GM12872 (cell line): ENCODE measurements around the gene OR2K2.

Experiments used
- CTCF ChIP-seq: IDR thresholded peaks from 3 replicates; pipeline ENCODE4 v1.5.1; 2011; ENCODE audit warnings: low read depth, mild to moderate bottlenecking, low read length, moderate library complexity; ENCODE audit not compliant: insufficient read depth

OR2K2 gene

DNA sequence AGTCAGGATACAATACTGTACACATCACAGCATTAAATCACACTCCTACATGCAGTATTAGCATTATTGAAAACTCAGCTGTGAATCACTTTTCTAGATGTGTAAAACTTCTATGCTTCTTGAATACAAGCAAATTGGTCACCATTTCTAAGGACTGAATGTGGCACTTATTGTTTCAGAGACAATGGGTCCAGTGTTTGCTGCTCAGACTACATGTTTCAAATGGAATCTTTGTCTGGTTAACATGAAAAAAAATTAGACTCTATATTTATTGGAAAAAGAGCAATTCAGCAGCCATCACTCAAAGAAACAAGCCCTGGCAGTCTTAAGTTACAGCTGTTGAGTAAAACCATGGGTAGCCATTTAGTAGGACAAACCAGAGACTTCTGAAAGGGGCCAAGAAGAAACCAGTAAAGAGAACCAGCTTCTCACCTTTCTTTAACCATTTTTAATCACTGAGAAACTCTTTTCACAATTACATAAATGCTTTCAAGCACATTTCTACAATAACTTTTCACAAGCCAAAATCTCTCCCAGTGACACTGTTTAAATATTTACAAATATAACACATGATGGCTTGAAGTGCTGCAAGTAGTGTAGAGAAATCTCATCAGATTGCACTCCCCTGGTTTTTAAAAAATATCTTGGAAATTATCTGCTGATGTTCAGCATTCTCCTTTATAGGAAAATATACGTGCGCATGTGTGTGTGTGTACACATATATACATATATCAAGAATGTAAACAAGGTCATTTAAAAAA is 35.2 kb downstream of the OR2K2 start:
- TF ChIP-seq CTCF, result no peak

DNA sequence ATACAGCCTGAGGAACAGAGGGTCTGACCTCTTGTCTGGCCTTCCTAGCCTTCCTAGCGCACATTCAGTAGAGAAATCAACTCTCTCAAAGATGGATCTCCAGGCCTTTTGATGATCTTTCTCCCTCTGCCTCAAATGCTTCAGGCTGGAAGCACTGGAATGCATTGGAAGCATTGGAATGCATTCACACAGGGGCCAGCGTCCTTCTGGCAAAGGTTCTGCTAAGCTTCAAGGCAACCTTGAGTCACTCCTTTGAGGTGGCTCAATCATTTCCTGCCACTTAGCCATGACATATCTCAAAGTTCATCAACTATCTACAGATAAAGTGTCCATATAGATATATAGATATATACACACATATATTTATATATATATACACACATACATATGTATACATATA is 42.9 kb downstream of the OR2K2 start:
- TF ChIP-seq CTCF, result no peak

DNA sequence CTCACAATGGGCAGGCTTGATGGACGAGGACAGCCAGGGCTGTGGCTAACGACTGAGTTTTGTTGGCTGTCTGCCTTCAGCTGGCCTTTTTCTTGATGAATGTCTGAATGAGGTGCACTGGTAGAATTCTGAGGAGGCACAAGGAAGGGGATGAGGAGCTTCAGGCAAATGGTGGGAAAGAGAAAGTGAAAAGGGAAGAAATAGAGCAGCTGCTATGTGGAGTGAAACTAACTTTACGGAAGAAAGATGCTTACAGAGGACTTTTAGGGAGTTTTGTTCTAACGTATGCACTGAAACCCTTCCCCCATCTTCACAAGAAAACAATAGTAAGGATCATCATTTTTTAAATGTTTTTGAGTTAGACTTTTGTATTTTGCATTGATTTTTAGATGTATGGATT is 45.3 kb downstream of the OR2K2 start:
- no peak for TF ChIP-seq CTCF

GRCh38 chr9:111282845-111283244 is 47.2 kb downstream of the OR2K2 start:
- no peak for TF ChIP-seq CTCF
